ENCODE measurements around the gene MEOX1. TPM values are rescaled to one million over a fixed set of nuclear protein-coding genes. Genes with fewer than 3 reads are reported as not detected.

MEOX1 gene
- total and polyA plus RNA-seq, 8 donors, result 1.2 to 5.1 (median 2.6) TPM; not detected in 3

GRCh38 chr17:43706235-43706634 lies 44.5 kb upstream of the MEOX1 start:
- TF ChIP-seq POLR2A (IDR thresholded peaks at IDR 0.05) (no peak), EP300 (IDR thresholded peaks at IDR 0.05) (no peak), CTCF (IDR thresholded peaks at IDR 0.05) (no peak), POLR2AphosphoS5 (IDR thresholded peaks at IDR 0.05) (no peak)
- intact Hi-C loops (cut with DNase I; ENCODE audit: low total_unique reads), result no loop called here
- H3K4me1 ChIP-seq, result no peaks in the 10 kb centered on the region
- no peak overlapping the region for H3K27ac ChIP-seq
- no peaks in the 10 kb centered on the region for H3K36me3 ChIP-seq
- H3K9me3 ChIP-seq, result no peaks in the 10 kb centered on the region
- WGBS, 5 donors, result 75 to 85% (median 82%) methylated on average over 5 of the region's 5 CpGs
- no peak for DNase-seq
- H3K4me3 ChIP-seq, result no peak overlapping the region
- H3K27me3 ChIP-seq, result peaks cover 0 to 56% (median 8%) of the 10 kb centered on the region in 3 donors

GRCh38 chr17:43703630-43704029 lies 41.9 kb upstream of the MEOX1 start:
- Histone ChIP-seq H3K4me1 (no peaks in the 10 kb centered on the region), H3K27ac (no peak overlapping the region), H3K4me3 (no peak overlapping the region), H3K9me3 (peaks cover 0 to 5% (median 0%) of the 10 kb centered on the region in 4 donors), H3K27me3 (peaks cover 0 to 48% (median 8%) of the 10 kb centered on the region in 3 donors), H3K36me3 (no peaks in the 10 kb centered on the region)
- no peak for DNase-seq
- intact Hi-C loops (cut with DNase I; ENCODE audit: low total_unique reads), result no loop called here
- TF ChIP-seq POLR2AphosphoS5 (IDR thresholded peaks at IDR 0.05) (no peak), EP300 (IDR thresholded peaks at IDR 0.05) (no peak), CTCF (IDR thresholded peaks at IDR 0.05) (no peak), POLR2A (IDR thresholded peaks at IDR 0.05) (no peak)
- 88 to 99% (median 90%) methylated on average over 2 to 3 of the region's 3 CpGs for WGBS, 5 donors

- 69 to 83% (median 70%) methylated on average over 4 of the region's 4 CpGs for WGBS, 5 donors
- H3K27me3 ChIP-seq, result peaks cover 0 to 44% (median 8%) of the 10 kb centered on the region in 3 donors
- H3K36me3 ChIP-seq, result no peaks in the 10 kb centered on the region
Observed at GRCh38 chr17:43702637-43703036, 40.9 kb upstream of the MEOX1 start.

GRCh38 chr17:43701318-43701743 lies 39.6 kb upstream of the MEOX1 start:
- peak in 1 of 2 donors; percentile 28 for DNase-seq
- peaks cover 0 to 31% (median 5%) of the 10 kb centered on the region in 3 donors for H3K27me3 ChIP-seq

More at GRCh38 chr17:43702637-43703036, 40.9 kb upstream of the MEOX1 start:
- TF ChIP-seq CTCF (IDR thresholded peaks at IDR 0.05), result no peak
- no peak for TF ChIP-seq POLR2AphosphoS5 (IDR thresholded peaks at IDR 0.05)
- TF ChIP-seq EP300 (IDR thresholded peaks at IDR 0.05), result no peak
- TF ChIP-seq POLR2A (IDR thresholded peaks at IDR 0.05), result no peak
- no peaks in the 10 kb centered on the region for H3K4me1 ChIP-seq
- intact Hi-C loops (cut with DNase I; ENCODE audit: low total_unique reads), result no loop called here
- H3K27ac ChIP-seq, result no peak overlapping the region
- DNase-seq, result no peak
- H3K9me3 ChIP-seq, result peaks cover 0 to 5% (median 0%) of the 10 kb centered on the region in 4 donors
- H3K4me3 ChIP-seq, result no peak overlapping the region

More at GRCh38 chr17:43701318-43701743, 39.6 kb upstream of the MEOX1 start:
- TF ChIP-seq POLR2A (IDR thresholded peaks at IDR 0.05) (no peak), POLR2AphosphoS5 (IDR thresholded peaks at IDR 0.05) (no peak), CTCF (IDR thresholded peaks at IDR 0.05) (no peak), EP300 (IDR thresholded peaks at IDR 0.05) (no peak)
- intact Hi-C loops (cut with DNase I; ENCODE audit: low total_unique reads), result no loop called here
- 42 to 64% (median 59%) methylated on average over 6 to 16 of the region's 16 CpGs for WGBS, 5 donors
- Histone ChIP-seq H3K27ac (no peak overlapping the region), H3K4me1 (peaks cover 0 to 5% (median 2%) of the 10 kb centered on the region in 4 donors), H3K4me3 (no peak overlapping the region), H3K36me3 (no peaks in the 10 kb centered on the region), H3K9me3 (peaks cover 0 to 5% (median 0%) of the 10 kb centered on the region in 4 donors)

Measured in stomach (tissue), 9 donors.